Renal pelvis (tissue), 4 donors: ENCODE data around the gene SLC26A9. TPM values are rescaled to one million over a fixed set of nuclear protein-coding genes. Genes with fewer than 3 reads are reported as not detected.
"Not testable (repeated sequence)": the region's sequence is repeated elsewhere in the genome, so short reads cannot be mapped to it uniquely, and the experiment has no call there.

ENCODE experiments used
- DNase-seq: peaks from one replicate; pipeline ENCODE4 v3.0.0-alpha.2; 2013
- polyA plus RNA-seq, 3 donors: library from polyadenylated mRNA; unstranded; fragments of 120-200 nt; gene quantifications; one replicate each; pipeline ENCODE4 v1.2.1, GENCODE V29; 2013; ENCODE audit not compliant: insufficient read length in 3 of 3

The SLC26A9 gene
- polyA plus RNA-seq, 3 donors: 0.13 to 0.44 (median 0.40) TPM

- no peak for DNase-seq
Measured at GRCh38 chr1:205926213-205926612, 17.0 kb downstream of the SLC26A9 start.

DNA sequence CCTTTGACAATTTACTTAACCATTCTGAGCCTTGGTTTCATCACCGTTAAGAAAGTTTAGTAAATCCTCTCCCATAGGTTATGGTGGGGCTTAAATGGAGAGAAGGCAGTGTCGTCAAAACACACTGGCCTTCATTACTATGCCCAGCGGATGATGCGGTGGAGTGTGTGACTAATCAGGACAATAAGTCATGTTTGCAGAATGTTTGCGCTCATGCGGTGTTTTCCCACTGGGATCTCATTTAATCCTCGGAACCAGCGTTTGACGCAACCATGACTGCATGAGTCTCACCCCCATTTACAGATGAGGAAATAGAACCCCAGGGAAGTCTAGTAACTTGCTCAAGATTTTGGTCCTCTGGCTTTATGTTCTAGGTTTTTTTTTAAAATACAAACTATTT, 17.5 kb downstream of the SLC26A9 start:
- no peak for DNase-seq

DNA sequence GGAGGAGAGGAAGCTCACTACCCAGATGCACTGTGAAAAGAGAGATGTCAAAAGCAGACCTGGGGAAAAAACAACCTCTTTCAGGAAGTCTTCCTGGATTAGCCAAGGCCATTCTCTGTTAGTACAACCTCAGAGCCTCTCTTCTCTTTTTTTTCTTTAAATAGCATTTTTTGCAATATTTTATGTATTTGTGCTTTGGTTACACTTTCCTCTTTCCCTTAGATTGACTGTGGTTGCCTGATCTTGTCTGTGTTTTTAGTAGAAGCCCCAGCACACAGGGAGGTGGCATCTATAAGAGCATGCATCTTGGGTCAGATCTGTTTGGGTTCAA, 18.8 kb downstream of the SLC26A9 start:
- no peak for DNase-seq

DNA sequence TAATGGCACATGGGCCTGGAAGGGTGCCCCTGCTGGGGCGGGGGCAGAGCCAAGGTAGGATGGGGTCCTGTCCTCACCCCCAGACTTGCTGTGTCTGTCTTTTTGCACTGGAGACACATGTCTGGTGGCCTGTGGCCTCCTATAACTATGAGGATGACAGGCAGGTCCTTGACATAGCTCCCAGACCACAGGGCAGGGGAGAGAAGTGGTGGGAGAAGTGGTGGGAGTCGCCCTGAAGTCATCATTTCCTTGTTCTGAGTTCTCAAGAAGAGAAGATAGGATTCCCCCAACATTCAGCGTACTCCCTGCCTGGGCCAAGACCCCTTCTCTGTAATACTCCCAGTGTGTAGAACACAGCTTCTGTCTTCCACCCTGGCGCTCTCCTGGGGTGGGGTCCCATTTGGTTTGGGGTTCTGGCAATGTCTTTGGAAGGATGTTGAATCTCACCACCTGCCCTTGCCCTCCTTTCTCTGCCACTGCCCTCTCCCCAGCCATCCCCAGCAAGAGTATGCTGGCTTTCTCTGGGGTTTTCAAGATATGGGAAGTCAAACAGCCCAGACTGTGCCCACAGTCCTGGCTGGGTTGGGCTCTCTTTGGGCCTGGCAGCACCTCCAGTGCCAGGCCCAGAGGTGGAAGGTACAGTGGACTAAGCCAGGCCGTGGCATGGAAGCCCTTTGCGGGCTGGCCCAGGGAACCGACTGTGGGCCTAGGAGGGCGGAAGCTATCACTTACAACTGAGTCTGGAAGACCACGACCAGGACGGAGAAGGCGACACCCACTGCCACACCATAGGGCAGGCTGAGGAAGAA, 19.4 kb downstream of the SLC26A9 start:
- no peak for DNase-seq

DNA sequence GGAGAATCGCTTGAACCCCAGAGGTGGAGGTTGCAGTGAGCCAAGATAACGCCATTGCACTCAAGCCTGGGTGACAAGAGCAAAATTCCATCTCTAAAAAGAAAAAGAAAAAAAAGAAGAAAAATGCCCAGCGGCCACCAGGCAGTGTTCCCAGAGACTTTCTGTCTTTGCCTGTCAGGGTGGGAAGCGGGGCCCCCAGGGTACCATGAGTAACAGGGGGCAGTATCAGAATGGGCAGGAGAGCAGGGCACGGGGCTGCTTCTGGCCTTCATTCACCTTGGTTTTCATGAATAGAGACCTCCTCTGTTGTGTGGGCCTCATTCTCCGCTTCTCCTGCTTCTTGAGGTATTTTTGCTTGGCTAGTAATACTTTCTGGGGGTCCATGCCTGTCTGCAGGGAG, 20.4 kb downstream of the SLC26A9 start:
- no peak for DNase-seq

GRCh38 chr1:205922314-205922713, 20.9 kb downstream of the SLC26A9 start:
- DNase-seq: no peak

DNA sequence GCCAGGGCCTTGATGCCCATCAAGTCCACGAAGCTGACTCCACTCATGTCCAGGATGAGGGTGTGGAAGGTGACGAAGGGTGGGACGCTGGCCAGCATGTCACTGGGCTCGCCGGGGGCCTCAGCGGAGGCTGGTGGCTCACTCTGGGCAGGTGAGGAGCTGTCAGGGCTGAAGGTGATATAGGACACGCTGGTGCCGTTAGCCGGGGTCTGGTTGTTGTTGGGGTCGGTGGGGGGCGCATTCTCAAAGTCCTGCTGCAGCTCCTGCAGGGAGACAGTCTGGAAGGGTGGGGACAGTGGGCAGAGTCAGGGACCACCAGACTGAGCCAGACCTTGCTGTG, 21.7 kb downstream of the SLC26A9 start:
- no peak for DNase-seq

- no peak for DNase-seq
Measured at GRCh38 chr1:205920861-205921569, 22.2 kb downstream of the SLC26A9 start.

- peak; percentile 12 for DNase-seq
Measured at GRCh38 chr1:205920159-205920558, 23.1 kb downstream of the SLC26A9 start.

DNA sequence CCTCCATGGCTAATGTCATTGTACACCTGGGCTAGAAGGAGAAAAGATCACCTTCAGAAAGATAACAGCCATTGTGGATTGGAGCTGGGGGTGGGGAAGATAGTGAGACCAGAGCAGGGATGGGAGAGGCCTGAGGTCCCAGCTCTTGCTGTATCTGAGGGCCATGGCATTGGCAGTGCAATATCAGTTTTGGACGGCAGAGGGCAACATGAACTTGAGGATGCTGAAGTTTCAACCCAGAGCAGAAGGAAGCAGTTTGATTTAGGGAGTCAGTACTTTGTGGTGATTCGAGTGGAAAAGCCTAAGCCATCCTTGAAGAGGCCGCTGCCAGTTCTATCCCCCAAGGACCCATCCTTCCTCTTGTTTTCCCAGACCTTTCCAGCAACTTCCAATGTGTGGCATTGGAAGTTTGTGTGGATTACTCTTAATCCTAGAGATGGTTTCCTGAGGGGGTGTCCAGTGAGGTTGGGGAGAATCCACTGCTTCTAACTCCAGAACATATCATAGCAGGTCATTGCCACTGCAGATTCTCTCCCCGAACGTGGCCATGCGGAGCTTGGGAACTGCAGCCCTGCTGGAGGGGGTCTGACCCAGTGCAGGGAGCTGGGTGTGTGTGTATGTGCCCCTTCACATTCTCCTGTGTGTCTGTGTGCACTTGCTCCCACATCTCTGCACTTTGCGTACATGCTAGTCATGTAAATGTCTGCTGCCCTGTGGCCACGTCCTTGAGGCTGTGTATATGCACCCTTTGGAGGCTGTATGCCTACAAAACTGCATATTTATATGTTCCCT, 24.1 kb downstream of the SLC26A9 start:
- DNase-seq: peak; percentile 68

DNA sequence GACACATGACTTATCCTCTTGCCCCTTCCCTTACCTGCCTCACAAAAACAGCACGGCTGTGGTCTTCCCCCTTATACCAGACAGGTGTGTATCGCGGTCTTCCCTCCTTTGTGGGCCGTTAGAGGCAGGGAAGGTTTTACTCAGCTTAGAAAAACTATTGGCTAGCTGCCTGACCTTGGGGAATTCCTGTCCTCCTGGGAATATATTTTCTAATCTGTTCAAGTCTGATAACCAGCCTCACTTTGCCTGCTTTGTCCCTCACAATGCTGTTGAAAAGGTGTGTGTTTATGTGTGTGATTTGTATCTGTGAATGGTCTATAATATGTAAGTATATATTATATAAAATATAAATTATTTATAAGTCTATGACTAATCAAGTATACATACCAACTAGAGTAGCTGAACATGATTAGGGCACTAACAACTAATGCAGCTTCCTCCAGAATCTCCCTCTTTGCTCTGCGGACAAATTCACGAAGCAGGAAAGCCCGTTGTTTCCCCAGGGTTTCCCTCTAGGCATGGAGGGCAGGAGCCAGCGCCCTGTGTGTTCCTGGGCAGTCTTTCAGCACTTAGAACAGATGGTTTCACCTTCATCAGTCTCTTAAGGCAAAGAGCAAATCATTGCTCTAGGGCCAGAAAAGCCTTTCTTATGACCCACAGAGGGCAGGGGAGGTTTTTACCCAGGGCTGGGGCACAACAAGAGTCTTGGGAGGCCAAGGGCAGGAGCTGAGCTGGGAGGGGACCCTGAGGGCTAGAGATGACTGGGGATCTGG, 25.6 kb downstream of the SLC26A9 start:
- DNase-seq: no peak

DNA sequence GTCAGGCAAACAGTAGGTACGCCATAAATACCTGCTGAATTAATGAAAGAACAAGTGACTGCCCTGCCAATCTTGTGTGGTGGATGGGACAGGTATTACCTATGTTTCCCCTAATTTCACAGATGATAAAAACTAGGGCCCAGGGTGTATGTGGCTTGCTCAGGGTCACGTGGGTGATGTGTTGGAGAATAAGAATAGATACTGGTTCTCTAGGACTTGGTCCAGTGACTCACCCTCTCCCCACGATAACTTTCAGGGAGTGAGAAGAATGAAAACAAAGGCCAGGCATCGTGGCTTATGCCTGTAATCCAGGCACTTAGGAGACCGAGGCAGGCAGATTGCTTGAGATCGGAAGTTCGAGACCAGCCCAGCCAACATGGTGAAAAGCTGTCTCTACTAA, 26.7 kb downstream of the SLC26A9 start:
- no peak for DNase-seq

DNA sequence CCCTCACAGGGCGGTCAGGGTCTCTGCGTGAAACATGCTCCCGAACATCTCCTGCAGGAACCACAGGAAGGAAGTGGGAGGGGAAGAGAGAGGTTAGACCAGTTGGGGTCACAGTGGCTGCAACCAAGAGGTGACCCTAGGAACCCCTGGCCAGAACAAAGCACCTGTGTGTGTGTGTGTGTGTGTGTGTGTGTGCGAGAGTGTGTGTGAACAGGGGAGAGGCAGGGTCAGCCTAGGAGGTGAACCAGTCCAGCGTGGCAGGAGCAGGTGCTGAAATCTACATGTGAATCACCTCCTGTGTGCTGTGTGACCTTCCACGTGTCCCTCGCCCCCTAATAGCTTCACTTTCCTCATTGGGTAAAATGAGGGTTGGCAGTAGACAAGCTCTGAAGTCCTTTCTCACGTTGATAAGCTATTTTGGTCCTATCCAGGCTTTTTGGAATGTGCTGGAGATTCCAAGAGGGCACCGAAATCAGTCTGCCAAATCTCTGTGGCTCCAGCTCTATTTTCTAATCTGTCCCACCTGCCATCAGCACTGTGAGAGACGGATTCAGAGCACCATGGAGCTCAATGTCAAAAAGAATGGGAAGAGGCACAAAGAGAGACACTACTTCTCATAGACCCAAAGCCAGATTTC, 27.8 kb downstream of the SLC26A9 start:
- no peak for DNase-seq

DNA sequence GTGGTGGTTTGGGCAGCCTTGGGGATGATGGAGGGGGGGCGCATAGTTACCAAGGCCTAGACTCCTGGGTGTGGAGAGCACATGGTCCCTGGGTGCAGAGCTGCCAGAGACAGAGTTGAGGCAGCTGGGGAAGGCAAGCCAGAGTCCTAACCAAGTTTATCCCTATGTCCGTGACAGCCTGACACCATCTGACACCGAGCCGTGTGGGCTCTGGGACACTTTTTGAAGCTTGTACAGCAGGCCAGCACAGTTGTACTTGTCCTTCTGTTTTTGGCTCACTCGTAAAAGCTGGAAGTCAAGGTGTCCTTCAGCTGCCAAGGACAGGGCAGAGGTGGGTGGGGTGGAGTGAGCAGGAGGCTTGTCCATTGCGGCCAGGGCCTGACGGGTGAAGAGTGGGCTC, 28.5 kb downstream of the SLC26A9 start:
- DNase-seq: no peak

DNA sequence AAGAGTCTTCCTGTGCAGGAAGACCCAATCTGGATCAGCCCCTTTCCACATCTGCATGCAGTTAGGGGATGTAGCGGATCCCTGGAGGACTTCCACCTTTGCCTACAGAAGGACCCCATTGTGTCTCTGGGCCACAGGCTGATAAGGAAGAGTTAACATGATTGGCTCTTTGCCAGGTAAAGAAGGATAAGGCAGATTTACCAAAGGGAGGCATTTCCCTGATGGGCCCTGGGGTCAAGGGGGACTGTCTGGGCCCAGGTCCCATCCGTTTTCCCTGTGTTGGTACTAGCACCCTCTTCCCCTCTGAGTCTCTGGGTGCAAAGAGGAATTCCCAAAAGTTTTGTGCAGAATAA, 29.1 kb downstream of the SLC26A9 start:
- no peak for DNase-seq

- DNase-seq: peak; percentile 34
Measured at GRCh38 chr1:205913451-205914154, 29.7 kb downstream of the SLC26A9 start.

DNA sequence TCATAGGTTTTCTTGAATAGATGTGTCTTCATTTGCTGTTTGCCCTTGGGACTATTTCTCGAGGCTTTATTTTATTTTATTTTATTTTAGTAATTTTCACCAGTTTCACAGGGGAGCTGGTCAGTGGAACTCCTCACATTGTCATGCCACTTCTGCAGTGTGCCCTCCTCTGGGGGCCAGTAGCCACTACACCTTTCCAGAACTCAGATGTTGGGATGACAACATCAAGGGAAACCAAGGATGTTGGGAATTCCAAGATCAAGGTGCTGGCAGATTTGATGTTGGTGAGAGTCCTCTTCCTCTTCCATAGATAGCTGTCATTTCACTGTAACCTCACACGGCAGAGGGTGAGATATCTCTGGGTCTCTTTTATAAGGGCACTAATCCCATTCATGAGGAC, 35.5 kb downstream of the SLC26A9 start:
- peak; percentile 5 for DNase-seq

DNA sequence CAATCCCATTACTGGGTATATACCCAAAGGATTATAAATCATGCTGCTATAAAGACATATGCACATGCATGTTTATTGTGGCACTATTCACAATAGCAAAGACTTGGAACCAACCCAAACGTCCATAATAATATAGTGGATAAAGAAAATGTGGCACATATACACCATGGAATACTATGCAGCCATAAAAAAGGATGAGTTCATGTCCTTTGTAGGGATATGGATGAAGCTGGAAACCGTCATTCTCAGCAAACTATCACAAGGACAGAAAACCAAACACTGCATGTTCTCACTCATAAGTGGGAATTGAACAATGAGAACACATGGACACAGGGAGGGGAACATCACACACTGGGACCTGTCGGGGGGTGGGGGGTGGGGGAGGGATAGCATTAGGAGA, 38.2 kb downstream of the SLC26A9 start:
- DNase-seq: not testable (repeated sequence)

- DNase-seq: no peak
Measured at GRCh38 chr1:205896351-205896750, 46.9 kb downstream of the SLC26A9 start.

DNA sequence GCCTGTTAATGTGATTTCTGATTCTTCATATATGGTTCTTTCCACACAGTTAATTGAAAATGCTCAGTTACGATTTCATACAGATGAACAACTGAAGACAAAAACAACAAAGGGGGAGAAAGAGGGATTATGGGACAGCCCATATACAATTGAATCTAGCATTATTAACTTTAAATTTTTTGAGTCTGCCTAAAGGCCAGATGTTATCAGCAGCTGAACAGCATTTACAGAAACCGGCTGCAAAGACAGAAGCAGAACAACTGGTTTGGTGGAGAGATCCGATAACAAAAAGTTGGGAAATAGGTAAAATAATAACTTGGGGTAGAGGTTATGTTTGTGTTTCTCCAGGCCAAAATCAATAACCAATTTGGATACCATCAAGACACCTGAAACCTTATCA, 49.1 kb downstream of the SLC26A9 start:
- DNase-seq: not testable (repeated sequence)

GRCh38 chr1:205892175-205892574, 51.1 kb downstream of the SLC26A9 start:
- DNase-seq: not testable (repeated sequence)
